ENCODE data around the gene MCM5.

DNA sequence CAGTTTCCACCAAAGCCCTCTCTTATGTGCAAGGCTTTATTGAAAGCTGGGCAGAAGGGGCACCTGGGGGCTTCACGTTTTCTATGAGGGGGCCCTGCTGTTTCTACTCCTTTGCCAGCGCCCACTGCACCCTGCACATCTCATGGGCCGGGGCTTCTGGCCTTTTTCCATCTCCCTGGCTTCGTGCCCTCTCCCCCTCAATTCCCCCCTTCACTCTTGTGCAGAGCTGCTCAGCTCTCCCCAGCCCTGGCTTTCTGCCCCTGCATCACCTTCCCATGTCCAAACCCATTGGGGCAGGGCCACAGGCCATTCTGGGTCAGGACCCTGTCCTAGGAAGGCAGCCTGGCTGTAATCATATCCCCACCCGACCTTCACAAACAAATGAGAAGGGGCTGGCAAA is 36.5 kb downstream of the MCM5 start:
- TF ChIP-seq, protein P1, sequence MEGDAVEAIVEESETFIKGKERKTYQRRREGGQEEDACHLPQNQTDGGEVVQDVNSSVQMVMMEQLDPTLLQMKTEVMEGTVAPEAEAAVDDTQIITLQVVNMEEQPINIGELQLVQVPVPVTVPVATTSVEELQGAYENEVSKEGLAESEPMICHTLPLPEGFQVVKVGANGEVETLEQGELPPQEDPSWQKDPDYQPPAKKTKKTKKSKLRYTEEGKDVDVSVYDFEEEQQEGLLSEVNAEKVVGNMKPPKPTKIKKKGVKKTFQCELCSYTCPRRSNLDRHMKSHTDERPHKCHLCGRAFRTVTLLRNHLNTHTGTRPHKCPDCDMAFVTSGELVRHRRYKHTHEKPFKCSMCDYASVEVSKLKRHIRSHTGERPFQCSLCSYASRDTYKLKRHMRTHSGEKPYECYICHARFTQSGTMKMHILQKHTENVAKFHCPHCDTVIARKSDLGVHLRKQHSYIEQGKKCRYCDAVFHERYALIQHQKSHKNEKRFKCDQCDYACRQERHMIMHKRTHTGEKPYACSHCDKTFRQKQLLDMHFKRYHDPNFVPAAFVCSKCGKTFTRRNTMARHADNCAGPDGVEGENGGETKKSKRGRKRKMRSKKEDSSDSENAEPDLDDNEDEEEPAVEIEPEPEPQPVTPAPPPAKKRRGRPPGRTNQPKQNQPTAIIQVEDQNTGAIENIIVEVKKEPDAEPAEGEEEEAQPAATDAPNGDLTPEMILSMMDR (IDR thresholded peaks at IDR 0.05; ENCODE audit: insufficient read depth, low read depth, low read length), result no peak
- TF ChIP-seq EZH2 (IDR thresholded peaks at IDR 0.05; ENCODE audit: insufficient read depth, low read length), result no peak
